GM04503 (cell line): ENCODE results near the gene LATS2.

ENCODE experiments used
- DNase-seq: peaks from one replicate; pipeline ENCODE4 v3.0.0-alpha.2; 2012; ENCODE audit warnings: low read depth

Gene LATS2

DNA sequence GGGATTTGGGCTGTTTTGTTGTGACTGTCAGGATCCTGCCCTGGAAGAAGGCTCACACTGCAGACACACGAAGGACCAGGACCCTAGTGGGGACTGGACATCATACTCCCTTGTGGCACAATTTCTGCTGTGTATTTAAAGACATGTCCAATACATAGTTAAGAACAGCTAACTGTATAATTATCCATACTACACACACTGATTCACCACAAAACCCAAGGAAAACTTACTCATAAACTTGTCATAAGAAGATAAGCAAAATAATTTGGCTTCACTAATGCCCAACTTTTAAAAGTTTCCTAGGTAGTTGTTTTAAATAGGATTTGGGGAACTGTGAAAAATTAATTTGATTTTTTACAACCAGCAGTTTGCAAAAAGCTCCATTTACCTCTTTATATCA is 46.1 kb downstream of the LATS2 start:
- DNase-seq, result no peak

DNA sequence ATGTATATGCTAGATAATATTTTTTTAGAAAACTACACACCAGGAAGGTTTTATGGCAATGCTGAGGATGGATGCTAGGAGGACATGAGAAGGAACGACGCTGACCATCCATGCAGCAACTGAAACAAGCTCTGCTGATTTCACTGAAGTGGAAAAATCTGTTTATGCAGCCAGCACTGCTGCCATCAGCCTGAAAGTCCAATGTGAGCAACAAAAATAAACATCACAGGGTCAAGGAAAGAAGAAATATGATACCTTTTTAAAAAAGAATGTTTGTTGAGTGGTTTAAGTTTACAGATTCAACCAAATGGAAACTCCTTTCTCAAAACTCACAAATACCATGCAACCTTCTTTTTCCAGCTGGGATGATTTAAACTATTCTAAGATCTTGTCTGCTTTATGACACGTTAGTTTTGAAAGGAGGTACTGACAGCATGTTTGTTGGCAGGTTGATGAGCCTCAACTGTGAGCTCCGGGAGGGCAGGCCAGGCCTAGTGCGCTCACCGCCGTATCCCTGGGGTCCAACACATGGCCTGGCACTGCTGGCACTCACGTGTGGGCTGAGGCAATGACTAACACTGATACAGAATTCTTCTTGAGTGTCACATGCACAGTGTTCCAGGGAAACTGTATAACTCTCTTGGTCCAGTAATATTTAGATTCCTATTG is 46.8 kb downstream of the LATS2 start:
- DNase-seq, result peak; percentile 53

DNA sequence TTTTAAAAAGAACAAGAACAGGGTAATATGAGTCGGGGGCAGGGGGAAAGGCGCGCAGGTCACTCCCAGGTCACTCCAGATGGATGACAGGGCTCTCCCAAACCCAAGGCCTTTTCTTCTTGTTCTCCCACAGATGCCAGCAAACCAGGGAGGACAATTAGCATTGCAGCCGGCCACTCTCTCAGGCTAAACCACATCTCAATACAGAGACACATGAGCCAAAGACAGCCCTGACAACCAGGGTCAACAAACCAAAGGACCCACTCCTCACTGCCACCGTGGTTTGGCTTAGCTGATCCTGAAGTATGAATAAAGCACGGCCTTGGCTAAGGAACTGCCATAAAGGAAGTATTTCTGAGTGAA is 47.3 kb downstream of the LATS2 start:
- DNase-seq, result no peak

DNA sequence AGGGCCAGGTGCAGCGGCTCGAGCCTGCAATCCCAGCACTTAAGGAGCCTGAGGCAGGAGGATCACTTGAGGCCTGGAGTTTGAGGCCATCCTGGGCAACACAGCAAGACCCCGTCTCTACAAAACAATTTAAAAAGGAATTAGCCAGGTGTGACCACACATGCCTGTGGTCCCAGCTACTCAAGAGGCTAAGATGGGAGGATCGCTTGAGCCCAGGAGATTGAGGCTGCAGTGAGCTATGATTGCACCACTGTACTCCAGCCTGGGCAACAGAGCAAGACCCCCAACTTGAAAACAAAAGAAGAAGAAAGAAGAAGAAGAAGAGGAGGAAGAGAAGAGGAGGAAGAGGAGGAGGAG is 47.7 kb downstream of the LATS2 start:
- no peak for DNase-seq

DNA sequence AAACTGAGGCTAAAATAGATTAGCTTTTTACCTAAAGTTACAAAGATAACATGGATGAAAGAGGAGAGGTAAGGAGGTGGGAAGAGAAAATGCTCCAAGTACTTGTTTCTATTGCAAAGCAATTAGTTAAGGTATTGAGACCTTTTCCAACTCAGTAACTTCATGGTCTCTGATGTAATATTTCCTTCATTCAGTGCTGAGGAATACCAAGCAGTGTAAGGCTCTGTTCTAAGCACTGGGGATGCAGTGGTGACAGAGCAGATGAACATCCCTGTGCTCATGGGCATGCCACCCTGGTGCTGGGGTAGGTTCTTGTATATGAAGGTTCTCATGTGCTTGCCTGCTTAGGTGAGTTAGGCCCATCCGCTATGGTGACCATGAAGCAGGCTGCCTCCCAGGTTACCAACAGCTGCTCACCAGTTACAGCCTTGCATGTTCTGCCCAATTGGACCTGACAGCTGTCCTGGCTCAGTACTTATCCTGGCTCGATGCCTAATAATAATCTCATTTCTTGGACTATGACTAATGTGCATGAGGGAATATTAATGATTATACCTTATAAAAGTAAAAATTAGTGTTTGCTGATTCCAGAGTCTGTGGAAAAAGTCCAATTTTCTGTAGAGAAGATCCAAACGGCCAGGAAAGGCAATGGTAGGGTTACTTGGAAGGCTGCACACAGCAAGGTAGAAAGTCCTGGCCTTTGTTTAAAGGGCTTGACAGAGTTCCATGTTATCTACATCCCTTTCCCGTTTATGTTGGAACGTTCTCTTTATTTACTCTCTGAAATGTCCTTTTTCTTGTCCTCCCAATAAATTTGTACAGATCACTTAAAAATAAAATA is 48.3 kb downstream of the LATS2 start:
- DNase-seq, result no peak

DNA sequence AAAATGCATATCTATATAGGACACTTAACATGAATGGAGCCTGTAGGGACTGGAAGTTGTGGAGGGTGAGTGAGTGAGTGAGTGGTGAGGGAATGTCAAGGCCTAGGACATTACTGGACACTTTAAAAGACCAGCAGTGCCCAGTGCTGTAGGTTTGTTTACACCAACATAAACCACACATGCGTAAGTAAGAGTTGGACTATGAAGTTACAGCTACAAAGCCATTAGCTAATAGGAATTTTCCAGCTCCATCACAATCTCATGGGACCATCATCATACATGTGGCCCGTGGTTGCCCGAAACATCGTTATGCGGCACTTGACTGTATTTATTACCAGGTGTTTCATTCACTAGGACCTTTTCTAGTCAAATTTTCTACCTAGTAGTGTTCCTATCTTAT is 49.2 kb downstream of the LATS2 start:
- no peak for DNase-seq

DNA sequence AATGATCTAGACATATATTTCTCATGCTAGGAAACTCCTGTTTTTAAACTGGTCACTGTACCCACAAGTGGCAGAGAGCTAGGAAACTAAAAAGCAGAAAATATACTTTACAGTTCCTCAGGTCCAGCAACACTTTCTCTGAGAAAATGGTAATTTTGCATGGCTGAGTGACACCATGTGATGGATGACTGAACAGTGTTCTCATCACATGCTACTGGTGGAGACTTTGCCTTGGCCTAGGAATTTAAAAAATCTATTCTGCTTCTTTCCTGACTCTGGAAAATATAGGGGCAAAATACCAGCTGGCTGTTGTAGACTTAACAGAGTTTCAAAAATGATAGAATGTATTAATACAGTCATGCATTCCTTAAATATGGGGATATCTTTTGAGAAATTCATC is 50.0 kb downstream of the LATS2 start:
- DNase-seq, result no peak

DNA sequence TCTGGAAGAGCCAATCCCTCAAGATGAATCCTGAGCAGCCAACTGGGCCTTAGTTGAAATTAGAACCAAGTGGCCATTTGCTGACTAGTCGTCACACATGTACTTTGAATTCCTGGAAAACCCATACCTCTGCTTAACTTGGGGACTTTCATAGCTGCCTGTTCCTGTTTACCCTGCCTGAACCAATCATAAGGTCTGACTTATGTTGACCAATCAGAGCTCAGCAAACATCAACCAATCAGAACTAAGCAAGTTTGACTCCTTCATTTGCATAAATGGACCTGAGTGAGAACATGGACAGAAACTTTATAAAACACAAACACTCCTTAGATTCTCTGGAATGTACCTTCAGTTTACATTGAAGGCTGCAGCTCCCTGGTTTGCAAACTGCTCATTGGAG is 50.8 kb downstream of the LATS2 start:
- no peak for DNase-seq

DNA sequence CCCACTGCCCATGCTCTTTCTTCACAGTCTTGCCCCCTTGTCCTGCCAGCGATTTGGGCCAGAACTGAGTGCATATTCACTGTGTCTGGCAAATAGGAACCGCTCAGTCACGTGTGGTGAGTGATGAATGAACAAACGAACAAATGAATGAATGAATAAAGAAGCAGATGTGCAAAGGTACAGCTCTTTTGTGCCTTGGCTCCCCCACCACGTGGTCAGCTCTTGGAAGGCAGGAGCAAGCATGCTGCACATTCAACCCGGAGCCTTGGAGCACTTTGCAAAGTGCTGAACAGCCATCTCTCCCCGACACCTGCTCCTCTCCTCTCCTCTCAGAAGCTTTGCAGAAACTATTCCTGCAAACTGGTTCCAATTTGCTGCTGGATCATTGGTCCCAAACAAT is 52.4 kb downstream of the LATS2 start:
- DNase-seq, result no peak

DNA sequence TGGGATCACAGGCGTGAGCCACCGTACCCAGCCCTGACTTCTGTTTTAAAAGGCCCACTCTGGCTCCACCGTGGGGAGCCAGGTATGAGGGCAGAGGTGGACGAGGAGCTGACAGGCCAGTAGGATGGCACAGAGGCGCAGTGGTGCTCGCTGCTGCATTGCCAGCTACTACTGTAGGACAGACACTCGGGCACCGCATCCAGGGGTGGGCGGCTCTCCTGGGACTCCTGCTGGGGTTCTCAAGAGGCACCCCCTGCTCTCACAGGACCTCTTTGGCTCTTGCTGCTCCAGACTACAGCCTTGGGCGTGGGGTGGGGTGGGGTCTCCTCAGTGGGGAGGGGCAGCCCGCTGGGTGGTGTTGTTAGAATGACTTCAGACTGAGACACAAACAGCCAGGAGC is 53.4 kb downstream of the LATS2 start:
- no peak for DNase-seq

DNA sequence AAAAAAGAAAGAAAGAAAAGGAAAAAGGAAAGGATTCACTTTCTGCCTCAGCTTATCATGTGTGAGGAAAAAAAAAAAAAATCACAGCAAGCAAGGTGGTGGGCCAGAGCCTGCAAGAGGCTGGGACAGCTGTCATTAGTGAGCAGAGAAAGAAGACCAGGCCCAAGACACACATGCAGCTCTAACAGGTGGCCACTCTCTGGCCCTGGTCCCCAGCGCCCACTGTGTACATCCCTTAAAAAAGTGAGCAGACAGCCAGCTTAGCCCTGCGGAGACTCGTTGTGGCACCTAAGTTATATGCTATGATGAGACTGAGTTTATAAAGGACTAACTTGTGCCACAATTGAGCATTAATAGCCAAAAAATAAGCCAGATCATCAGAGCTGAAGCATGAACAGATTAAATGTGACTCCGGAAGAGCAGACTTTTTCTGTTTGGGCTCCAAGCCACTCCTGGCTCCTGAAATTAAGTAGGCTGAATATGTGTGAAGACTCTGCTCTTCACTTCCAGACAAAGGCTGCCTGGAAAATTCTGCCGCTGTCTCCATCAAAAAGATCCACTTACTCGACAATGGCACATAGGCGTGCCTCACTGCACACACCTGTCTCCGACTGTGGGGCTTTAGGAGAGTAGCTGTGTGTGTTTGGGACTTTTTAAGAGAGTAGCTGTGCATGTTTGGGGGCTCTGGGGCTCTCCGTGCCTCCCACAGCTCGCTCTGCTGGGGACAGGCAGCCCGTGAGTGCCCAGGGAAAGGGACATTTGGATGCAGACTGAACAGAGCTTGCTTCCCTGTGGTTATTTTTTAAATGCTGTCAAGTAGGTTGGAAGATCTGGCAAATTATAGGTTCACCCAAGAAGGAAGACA is 55.0 kb downstream of the LATS2 start:
- DNase-seq, result no peak

DNA sequence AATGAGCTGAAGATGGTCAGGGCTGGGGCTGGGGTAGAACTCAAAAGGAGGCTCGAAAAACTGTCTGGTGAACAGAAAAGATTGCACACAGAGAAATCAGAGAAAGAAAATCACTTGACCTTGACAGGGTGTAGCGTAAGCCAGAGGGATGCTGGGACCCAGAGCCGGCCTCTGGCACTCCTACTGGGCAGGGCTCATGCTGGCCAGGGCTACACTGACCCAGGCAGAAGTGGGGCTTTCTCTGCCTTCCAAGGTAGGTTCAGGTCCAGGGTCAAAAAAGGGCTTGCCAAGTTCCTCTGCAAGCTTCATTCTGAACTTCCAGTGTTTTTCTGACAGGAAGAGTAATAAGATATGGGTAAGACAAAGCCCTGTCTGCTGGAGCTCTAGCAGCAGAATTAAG is 56.2 kb downstream of the LATS2 start:
- no peak for DNase-seq

DNA sequence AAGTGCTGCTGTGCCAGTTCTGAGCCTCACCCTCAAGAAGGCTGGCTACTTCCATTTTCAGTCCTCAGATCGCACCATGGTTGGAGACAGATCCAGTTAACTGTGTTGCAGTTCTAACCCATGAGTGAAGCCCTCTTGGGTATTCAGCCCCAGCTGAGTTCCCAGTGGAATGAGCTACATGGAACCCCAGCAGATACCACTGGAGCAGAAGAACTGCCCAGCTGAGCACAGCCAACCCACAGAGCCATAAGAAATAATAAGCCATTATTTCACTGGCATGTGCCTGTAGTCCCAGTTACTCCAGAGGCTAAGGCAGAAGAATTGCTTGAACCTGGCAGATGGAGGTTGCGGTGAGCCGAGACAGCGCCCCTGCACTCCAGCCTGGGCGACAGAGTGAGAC is 59.9 kb downstream of the LATS2 start:
- DNase-seq, result no peak

DNA sequence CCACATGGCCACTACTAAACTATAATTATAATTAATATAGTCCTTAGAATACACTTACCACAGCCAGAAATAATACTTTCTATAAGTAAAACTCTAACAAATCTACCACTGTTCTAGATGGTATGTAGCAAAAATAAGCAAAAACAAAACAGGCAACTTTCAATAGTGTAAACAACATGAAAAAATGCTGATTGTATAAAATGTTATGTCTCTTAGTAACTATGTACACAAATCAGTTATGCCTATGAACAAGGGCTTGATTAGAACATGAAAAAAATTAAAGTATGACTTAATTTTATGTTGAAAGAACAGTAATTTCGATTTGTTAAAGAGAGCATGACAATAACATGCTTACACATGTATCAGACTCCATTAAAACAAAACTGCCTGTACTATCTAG is 60.7 kb downstream of the LATS2 start:
- DNase-seq, result no peak

DNA sequence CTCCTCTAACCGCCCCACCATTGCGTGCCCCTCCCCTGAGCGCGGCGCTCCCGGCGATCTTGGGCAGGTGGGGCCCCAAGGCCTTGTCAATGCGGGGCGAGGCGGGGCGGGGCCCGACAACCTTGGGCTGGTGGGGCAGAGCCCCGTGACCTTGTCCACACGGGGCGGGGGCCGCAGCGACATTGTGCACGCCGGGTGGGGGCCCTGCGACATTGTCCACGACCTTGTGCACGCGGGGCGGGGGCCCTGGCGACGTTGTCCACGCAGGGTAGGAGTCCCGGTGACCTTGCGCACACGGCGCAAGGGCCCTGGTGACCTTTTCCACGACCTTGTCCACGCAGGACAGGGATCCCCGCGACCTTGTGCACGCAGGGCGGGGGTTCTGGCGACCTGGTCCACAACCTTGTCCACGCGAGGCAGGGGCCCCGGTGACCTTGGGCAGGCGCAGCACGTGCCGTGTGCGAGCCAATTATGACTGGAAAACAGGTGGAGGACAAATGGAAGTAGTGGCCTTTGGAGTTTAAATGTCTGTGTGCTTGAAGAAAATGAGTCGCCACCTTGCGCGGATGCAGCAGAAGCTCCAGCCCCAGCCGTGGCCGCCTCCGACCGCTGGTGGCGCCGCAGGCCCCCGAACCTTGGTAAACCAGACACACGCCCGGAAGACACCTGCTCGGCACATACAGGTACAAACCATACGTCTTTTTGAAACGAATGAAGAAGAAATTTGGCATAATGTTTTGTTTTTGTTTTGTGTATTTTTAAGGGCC is 62.6 kb downstream of the LATS2 start:
- DNase-seq, result no peak

DNA sequence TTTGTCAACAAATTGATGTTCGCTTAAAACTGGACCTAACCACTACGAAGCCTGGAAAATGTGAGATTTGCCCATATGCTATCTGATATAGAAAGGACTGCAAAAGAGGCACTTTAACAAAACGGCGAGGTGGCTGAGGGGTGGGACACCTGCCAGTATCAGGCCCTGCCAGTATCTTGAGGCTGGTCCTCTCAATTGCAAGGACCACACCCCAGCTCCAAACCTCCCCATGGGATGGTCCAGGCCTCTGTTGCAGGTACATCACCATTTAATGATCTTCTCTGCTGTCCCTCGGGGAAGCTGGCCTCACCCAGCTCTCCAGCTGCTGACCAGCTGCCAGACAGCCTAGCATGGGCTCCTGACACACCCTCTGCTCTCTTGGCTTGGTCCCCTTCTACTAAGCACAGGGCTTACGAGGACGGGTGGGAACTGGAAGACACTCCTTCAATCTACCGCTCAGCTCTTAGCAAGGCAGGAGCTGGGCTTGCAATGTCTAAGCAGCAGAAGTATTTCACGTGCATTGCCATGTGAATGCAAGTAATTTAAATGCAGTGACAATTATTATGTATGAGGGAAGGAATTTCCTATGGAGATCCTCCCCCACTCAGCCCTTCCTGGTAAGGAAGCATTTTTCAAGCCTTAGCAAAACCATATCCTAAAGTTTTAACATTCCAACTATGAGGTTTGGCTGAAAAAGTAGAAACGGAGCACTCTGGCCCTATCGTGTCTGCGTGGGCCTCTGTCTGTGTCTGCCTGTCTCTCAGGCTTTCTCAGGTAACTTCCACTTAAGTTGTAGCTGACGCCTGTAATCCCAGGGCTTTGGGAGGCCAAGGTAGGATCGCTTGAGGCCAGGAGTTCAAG is 63.9 kb downstream of the LATS2 start:
- DNase-seq, result peak; percentile 98

DNA sequence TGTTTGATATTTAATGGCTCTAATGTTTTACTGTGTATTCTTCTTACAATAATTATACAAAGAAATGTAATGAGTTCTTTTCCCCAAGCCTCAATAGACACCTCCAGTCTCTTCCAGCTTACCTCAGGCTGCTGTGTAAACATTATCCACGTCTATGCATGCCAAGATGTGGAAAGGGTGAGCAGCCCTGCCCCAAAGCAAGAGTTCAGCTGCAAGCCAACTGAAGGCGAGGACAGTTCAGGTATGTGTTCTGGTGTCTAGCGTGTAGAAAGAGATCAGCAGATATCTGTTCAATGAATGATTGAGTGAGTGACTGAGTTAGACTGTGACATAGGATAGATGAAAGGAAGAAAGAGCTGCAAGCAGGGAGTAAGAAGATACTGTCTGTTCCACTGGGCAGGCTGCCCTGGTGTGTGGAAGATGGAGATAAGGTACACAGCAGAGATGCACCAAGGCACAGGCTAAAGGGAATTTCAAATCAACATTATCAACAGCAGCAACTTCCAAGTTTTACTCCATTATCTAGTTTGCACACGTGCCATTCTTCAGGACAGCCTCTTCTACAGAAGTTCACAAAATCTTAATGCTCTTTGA is 66.0 kb downstream of the LATS2 start:
- no peak for DNase-seq

DNA sequence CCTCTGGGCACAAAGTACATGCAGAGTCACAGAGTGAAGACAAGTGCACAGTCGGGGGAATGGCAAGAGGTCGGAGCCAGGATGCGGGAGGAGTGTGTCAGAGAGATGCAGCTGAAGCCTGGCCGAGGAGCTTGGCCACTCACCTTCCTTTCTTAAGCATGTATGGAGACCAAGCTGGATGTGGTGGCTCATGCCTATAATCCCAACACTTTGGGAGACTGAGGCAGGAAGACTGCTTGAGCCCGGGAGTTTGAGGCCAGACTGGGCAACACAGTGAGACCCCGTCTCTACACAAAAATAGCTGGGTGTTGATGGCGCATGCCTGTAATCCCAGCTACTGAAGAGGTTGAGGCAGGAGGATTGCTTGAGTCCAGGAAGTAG is 67.0 kb downstream of the LATS2 start:
- DNase-seq, result no peak

DNA sequence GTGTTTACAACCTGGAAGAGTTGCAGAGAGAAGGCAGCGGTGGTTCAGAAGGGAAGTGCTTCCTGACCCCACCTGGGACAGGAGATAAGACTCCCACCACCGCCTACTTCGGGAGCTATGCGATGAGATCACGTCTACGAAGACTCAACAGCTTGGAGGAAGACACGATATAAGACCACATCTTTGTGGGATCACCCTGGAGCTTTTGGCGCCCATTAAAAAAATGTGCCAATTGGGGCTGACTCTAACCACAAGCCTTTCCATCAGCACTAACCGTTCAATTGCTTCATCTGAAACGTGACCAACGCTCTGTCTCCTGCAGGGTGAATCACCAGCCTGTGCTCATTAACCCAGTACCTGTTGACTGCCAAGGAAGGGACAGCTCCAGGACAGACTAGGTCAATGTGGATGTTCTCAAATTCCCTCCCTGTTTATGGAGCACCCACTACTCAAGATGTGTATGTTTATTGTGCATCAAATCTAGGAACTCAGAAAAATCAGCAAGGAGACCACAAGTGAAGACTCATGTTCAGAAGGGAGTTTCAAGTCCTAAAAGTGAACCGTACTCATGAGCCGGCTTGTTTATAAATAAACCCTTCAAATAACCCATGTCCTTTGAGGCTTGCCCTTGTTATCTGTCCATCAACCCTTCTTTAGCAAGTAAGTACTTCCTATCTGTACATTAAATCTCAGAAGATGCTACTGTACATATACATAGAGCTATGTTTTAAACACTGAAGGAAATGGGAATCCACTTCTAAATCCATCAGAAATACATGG is 67.5 kb downstream of the LATS2 start:
- peak; percentile 83 for DNase-seq

DNA sequence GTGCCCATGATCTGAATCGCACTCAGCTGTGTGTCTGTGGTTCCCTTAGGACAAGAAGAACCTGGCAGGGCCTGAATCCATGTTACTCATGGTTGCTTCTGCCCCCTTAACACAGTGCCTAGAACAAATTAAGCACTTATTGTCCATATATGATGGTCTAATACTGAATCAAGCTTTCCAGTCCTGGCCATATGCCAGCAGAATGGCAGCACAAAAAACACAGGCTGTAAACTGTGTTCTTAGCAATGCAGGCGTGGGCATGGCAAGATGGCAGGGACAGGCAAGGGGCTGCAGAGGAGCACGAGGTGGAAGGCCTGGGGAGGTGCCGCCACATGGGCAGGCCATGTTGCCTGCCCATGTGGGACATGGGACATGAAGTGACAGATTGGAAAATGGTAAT is 68.2 kb downstream of the LATS2 start:
- DNase-seq, result no peak
